Measurements from ENCODE around the gene DAZAP2. TPM values are rescaled to one million over a fixed set of nuclear protein-coding genes. Genes with fewer than 3 reads are reported as not detected.
A peak's percentile ranks its signal among the peaks of the same experiment; 100 is the strongest.

Gene DAZAP2
- polyA plus RNA-seq, 3 donors: 975 to 2,004 (median 1,697) TPM

DNA sequence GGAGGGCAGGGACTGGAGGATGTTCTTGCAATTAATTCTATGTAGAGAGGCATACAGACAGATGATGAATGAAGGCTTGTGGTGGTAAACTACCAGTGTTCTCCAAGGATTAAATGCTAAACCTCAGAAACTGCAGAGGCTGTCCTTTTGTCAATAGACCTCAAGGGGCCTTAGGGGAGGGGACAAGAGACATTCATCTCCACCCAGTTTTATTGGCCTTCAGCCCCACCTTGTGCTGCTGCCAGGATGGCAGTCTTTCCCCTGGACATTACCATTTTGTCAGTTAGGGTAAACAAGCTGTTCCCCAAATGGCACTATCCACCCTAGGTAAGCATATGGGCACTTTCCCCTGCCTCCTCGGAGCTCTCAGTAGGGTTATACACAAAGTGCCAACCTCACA is 36.5 kb downstream of the DAZAP2 start:
- intact Hi-C loops (cut with micrococcal nuclease): no loop called here
- H3K4me1 Mint-ChIP-seq: peaks cover 10% of the 10 kb centered on the region
- H3K27me3 Mint-ChIP-seq (ENCODE audit: low read depth in 3 of 3): peaks cover 21 to 24% (median 23%) of the 10 kb centered on the region in 3 donors

DNA sequence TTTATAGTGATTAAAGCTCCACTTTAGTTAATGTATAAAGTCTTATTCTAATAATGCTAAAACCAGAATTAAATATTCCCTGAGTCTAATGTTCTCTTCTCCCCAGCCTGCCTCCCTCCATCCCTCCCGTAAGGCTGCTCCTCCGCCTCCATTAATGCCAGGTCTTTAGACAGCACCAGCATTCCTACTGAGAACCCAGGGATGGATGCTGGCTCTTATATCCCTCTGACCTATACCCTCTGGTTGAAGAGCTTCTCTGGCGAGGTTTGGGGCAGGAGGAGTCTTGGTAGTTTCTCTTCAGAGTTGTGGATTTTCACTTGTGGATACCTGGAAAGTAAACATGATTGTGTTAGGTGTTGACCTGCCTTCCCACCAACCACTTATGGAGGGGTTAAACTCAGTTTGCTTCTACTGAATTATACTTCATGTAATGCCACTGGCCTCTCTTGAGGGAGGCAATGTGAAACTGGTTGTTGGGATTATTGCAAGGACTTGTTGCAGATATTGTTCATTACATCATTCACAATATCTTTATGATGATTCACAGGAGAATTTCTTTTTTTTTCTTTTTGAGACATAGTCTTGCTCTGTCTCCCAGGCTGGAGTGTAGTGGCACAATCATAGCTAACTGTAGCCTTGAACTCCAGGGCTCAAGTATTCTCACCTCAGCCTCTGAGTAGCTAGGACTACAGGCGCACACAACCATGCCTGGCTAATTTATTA is 42.7 kb downstream of the DAZAP2 start:
- Histone ChIP-seq H2AFZ (ENCODE audit: insufficient read depth, low read depth, low read length, poor library complexity, severe bottlenecking) (no peak overlapping the region), H3K79me2 (ENCODE audit: insufficient read depth, low read length) (peaks cover 5% of the 10 kb centered on the region), H3K4me2 (replicated peaks; ENCODE audit: extremely low read depth, low read length, poor library complexity, severe bottlenecking) (no peak overlapping the region), H4K20me1 (ENCODE audit: insufficient read depth, low read length) (peaks cover 47% of the 10 kb centered on the region), H3K27me3 (ENCODE audit: control insufficient read depth in 2 of 2, insufficient read depth in 2 of 2, low read length in 2 of 2) (no peaks in the 10 kb centered on the region), H3K27ac (ENCODE audit: low read depth in 1 of 2, low read length in 2 of 2) (no peak overlapping the region), H3K9me3 (replicated peaks in 1 of 2; ENCODE audit: control insufficient read depth in 1 of 2, insufficient read depth in 1 of 2, low read length in 2 of 2) (no peaks in the 10 kb centered on the region), H3K4me1 (ENCODE audit: control insufficient read depth in 1 of 2, insufficient read depth in 2 of 2, low read length in 2 of 2) (no peaks in the 10 kb centered on the region), H3K4me3 (replicated peaks in 1 of 3; ENCODE audit: low read depth in 2 of 3, low read length in 3 of 3) (no peak overlapping the region), H3K36me3 (replicated peaks in 1 of 2; ENCODE audit: control insufficient read depth in 1 of 2, insufficient read depth in 2 of 2, low read length in 2 of 2) (peaks cover 53 to 63% of the 10 kb centered on the region in 2 donors), H3K9ac (ENCODE audit: insufficient read depth, low read length, poor library complexity, severe bottlenecking) (no peak overlapping the region)
- Mint-ChIP-seq H3K36me3 (peaks cover 43 to 57% of the 10 kb centered on the region in 2 donors), H3K4me1 (peaks cover 3% of the 10 kb centered on the region), H3K27me3 (ENCODE audit: low read depth in 3 of 3) (no peaks in the 10 kb centered on the region), H3K27ac (peak overlapping the region in 2 of 7 donors; percentile 20 to 66), H3K9me3 (no peaks in the 10 kb centered on the region), H3K4me3 (no peak overlapping the region)
- intact Hi-C loops (cut with micrococcal nuclease): no loop called here
- WGBS (ENCODE audit: insufficient coverage): no CpG with 5 or more reads among the region's 4 CpGs
- TF ChIP-seq, protein P1, sequence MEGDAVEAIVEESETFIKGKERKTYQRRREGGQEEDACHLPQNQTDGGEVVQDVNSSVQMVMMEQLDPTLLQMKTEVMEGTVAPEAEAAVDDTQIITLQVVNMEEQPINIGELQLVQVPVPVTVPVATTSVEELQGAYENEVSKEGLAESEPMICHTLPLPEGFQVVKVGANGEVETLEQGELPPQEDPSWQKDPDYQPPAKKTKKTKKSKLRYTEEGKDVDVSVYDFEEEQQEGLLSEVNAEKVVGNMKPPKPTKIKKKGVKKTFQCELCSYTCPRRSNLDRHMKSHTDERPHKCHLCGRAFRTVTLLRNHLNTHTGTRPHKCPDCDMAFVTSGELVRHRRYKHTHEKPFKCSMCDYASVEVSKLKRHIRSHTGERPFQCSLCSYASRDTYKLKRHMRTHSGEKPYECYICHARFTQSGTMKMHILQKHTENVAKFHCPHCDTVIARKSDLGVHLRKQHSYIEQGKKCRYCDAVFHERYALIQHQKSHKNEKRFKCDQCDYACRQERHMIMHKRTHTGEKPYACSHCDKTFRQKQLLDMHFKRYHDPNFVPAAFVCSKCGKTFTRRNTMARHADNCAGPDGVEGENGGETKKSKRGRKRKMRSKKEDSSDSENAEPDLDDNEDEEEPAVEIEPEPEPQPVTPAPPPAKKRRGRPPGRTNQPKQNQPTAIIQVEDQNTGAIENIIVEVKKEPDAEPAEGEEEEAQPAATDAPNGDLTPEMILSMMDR (IDR thresholded peaks at IDR 0.05): no peak
- DNase-seq: no peak

More for the DNA sequence above, 36.5 kb downstream of the DAZAP2 start:
- peaks cover 6 to 11% of the 10 kb centered on the region in 2 donors for H3K36me3 Mint-ChIP-seq
- H3K79me2 ChIP-seq (ENCODE audit: insufficient read depth, low read length): no peaks in the 10 kb centered on the region
- no peak overlapping the region for H3K27ac ChIP-seq (ENCODE audit: low read depth in 1 of 2, low read length in 2 of 2)
- 75% methylated on average over 1 of the region's 1 CpG for WGBS (ENCODE audit: insufficient coverage)
- H3K27ac Mint-ChIP-seq: no peak overlapping the region
- TF ChIP-seq, protein P1 (IDR thresholded peaks at IDR 0.05): no peak
- H3K4me3 ChIP-seq (replicated peaks in 1 of 3; ENCODE audit: low read depth in 2 of 3, low read length in 3 of 3): no peak overlapping the region
- peaks cover 11 to 19% of the 10 kb centered on the region in 2 donors for H3K27me3 ChIP-seq (ENCODE audit: control insufficient read depth in 2 of 2, insufficient read depth in 2 of 2, low read length in 2 of 2)
- H3K9me3 Mint-ChIP-seq: peaks cover 0 to 4% (median 0%) of the 10 kb centered on the region in 7 donors
- no peak overlapping the region for H3K4me3 Mint-ChIP-seq
- H3K36me3 ChIP-seq (replicated peaks in 1 of 2; ENCODE audit: control insufficient read depth in 1 of 2, insufficient read depth in 2 of 2, low read length in 2 of 2): peaks cover 0 to under 1% of the 10 kb centered on the region in 2 donors
- no peak overlapping the region for H3K4me2 ChIP-seq (replicated peaks; ENCODE audit: extremely low read depth, low read length, poor library complexity, severe bottlenecking)
- H2AFZ ChIP-seq (ENCODE audit: insufficient read depth, low read depth, low read length, poor library complexity, severe bottlenecking): no peak overlapping the region
- H4K20me1 ChIP-seq (ENCODE audit: insufficient read depth, low read length): no peaks in the 10 kb centered on the region
- peaks cover 9 to 11% of the 10 kb centered on the region in 2 donors for H3K4me1 ChIP-seq (ENCODE audit: control insufficient read depth in 1 of 2, insufficient read depth in 2 of 2, low read length in 2 of 2)
- no peak overlapping the region for H3K9ac ChIP-seq (ENCODE audit: insufficient read depth, low read length, poor library complexity, severe bottlenecking)
- no peak for DNase-seq
- no peaks in the 10 kb centered on the region for H3K9me3 ChIP-seq (replicated peaks in 1 of 2; ENCODE audit: control insufficient read depth in 1 of 2, insufficient read depth in 1 of 2, low read length in 2 of 2)

Measured in CD14-positive monocyte (primary cell).